GM19397 (cell line): ENCODE results near the gene C16orf92.

Source experiments
- ATAC-seq: cut with Tn5 transposase; IDR thresholded peaks from one replicate; pipeline ENCODE4 v1.9.1; 2021; ENCODE audit warnings: mild to moderate bottlenecking, moderate library complexity; ENCODE audit not compliant: unreplicated experiment

C16orf92 gene

GRCh38 chr16:29988346-29989075 lies 34.5 kb upstream of the C16orf92 start:
- ATAC-seq = no peak

GRCh38 chr16:29989111-29989858 lies 33.7 kb upstream of the C16orf92 start:
- ATAC-seq = no peak

GRCh38 chr16:29990034-29990433 lies 33.0 kb upstream of the C16orf92 start:
- no peak for ATAC-seq

- no peak for ATAC-seq
These were observed 32.0 kb upstream of the C16orf92 start for GRCh38 chr16:29990883-29991570.

- ATAC-seq = no peak
These were observed 31.5 kb upstream of the C16orf92 start for GRCh38 chr16:29991571-29991904.

GRCh38 chr16:29992344-29992967 lies 30.5 kb upstream of the C16orf92 start:
- no peak for ATAC-seq

- no peak for ATAC-seq
These were observed 29.7 kb upstream of the C16orf92 start for GRCh38 chr16:29993191-29993902.

GRCh38 chr16:29993903-29994599 lies 28.9 kb upstream of the C16orf92 start:
- ATAC-seq = no peak

- ATAC-seq = peak; percentile 39
These were observed 28.2 kb upstream of the C16orf92 start for GRCh38 chr16:29994600-29995323.

- peak; percentile 54 for ATAC-seq
These were observed 27.6 kb upstream of the C16orf92 start, which contains the start of gene HIRIP3 for GRCh38 chr16:29995324-29995910. TSS of gene HIRIP3 (minus strand) at chr16:29995617. CDS start at chr16:29995605, 12 bp downstream.

- peak; percentile 90 for ATAC-seq
These were observed 26.9 kb upstream of the C16orf92 start, which contains the start of gene INO80E for GRCh38 chr16:29995911-29996765. TSS of gene INO80E (plus strand) at chr16:29996241. CDS start at chr16:29996311, 70 bp downstream.

GRCh38 chr16:29996766-29997250 lies 26.2 kb upstream of the C16orf92 start:
- no peak for ATAC-seq

- no peak for ATAC-seq
These were observed 23.4 kb upstream of the C16orf92 start for GRCh38 chr16:29999605-30000004.

GRCh38 chr16:30000735-30001631 lies 22.0 kb upstream of the C16orf92 start:
- ATAC-seq = no peak

- no peak for ATAC-seq
These were observed 20.2 kb upstream of the C16orf92 start for GRCh38 chr16:30002614-30003346.
